Endothelial cell of umbilical vein (primary cell): ENCODE data around the gene KIZ.

Experiments
- EZH2 ChIP-seq: IDR thresholded peaks from 2 replicates; pipeline ENCODE4 v1.6.1; 2012; ENCODE audit warnings: borderline replicate concordance, low read depth, mild to moderate bottlenecking, moderate library complexity, low read length, inconsistent platforms; ENCODE audit not compliant: severe bottlenecking
- JUN ChIP-seq: IDR thresholded peaks from 2 replicates; pipeline ENCODE4 v1.6.1; 2011; ENCODE audit warnings: borderline replicate concordance, low read depth; ENCODE audit not compliant: insufficient read length, insufficient read depth
- MAX ChIP-seq: IDR thresholded peaks from 2 replicates; pipeline ENCODE4 v1.6.1; 2011; ENCODE audit not compliant: insufficient read depth, insufficient read length
- MYC ChIP-seq: IDR thresholded peaks from one replicate; pipeline ENCODE4 v1.6.1; 2011; ENCODE audit warnings: mild to moderate bottlenecking, low read depth, low read length
- POLR2A ChIP-seq: IDR thresholded peaks from 2 replicates; pipeline ENCODE4 v1.6.1; 2012; ENCODE audit warnings: low read depth, mild to moderate bottlenecking, control low read depth, low read length
- POLR2AphosphoS5 ChIP-seq: IDR thresholded peaks from 2 replicates; pipeline ENCODE4 v1.6.1; 2012; ENCODE audit warnings: low read depth, mild to moderate bottlenecking, control low read depth, low read length, moderate library complexity; ENCODE audit not compliant: insufficient read depth
- TF ChIP-seq, protein P1 (sequence below), 2 donors: IDR thresholded peaks; 1 replicate in 1 of 2; 2 replicates in 1 of 2; pipeline ENCODE4 v1.5.1; 2011; ENCODE audit warnings: low read length in 2 of 2, mild to moderate bottlenecking in 2 of 2, moderate library complexity in 2 of 2, control low read depth in 1 of 2, inconsistent platforms in 1 of 2, low read depth in 1 of 2; ENCODE audit not compliant: insufficient read depth in 1 of 2; ENCODE audit errors: extremely low read depth in 1 of 2

- TF ChIP-seq, protein P1, sequence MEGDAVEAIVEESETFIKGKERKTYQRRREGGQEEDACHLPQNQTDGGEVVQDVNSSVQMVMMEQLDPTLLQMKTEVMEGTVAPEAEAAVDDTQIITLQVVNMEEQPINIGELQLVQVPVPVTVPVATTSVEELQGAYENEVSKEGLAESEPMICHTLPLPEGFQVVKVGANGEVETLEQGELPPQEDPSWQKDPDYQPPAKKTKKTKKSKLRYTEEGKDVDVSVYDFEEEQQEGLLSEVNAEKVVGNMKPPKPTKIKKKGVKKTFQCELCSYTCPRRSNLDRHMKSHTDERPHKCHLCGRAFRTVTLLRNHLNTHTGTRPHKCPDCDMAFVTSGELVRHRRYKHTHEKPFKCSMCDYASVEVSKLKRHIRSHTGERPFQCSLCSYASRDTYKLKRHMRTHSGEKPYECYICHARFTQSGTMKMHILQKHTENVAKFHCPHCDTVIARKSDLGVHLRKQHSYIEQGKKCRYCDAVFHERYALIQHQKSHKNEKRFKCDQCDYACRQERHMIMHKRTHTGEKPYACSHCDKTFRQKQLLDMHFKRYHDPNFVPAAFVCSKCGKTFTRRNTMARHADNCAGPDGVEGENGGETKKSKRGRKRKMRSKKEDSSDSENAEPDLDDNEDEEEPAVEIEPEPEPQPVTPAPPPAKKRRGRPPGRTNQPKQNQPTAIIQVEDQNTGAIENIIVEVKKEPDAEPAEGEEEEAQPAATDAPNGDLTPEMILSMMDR (IDR thresholded peaks at IDR 0.05; ENCODE audit: extremely low read depth in 1 of 2, insufficient read depth in 1 of 2, low read depth in 1 of 2, low read length in 2 of 2), result no peak
- TF ChIP-seq POLR2AphosphoS5 (no peak), EZH2 (no peak), POLR2A (no peak), MAX (no peak), JUN (no peak), MYC (no peak)
Observed at GRCh38 chr20:21167261-21167660, 41.4 kb downstream of the KIZ start.
